OCI-LY7 (cell line): ENCODE data around the gene OR3A2.

Experiments used
- CTCF ChIP-seq: fragments of 200-600 bp; sonication (generic); conservative IDR thresholded peaks from 2 replicates; pipeline ENCODE4 v1.5.1; 2014; ENCODE audit warnings: mild to moderate bottlenecking, antibody characterized with exemption, low read length, moderate library complexity, mixed read lengths
- EZH2phosphoT487 ChIP-seq: fragments of 200-600 bp; sonication (generic); IDR thresholded peaks from 2 replicates; pipeline ENCODE4 v1.6.1; 2018; ENCODE audit warnings: low read depth, borderline replicate concordance, mild to moderate bottlenecking, mixed run types, antibody characterized with exemption, low read length, moderate library complexity, mixed read lengths

- TF ChIP-seq CTCF (peak; percentile 20; the same call in 1 of the 2 replicates), EZH2phosphoT487 (no peak)
Measured at GRCh38 chr17:3335876-3336275, 50.2 kb downstream of the OR3A2 start.
